NCI-H1930 (cell line): ENCODE results near the gene LYRM9.
A peak's percentile ranks its signal among the peaks of the same experiment; 100 is the strongest.
"Not testable (repeated sequence)": the region's sequence is repeated elsewhere in the genome, so short reads cannot be mapped to it uniquely, and the experiment has no call there.

ENCODE experiments used
- DNase-seq, 2 experiments: peaks; one replicate each; lab custom pipeline; 2025; lab: John Stamatoyannopoulos, UW

The LYRM9 gene

DNA sequence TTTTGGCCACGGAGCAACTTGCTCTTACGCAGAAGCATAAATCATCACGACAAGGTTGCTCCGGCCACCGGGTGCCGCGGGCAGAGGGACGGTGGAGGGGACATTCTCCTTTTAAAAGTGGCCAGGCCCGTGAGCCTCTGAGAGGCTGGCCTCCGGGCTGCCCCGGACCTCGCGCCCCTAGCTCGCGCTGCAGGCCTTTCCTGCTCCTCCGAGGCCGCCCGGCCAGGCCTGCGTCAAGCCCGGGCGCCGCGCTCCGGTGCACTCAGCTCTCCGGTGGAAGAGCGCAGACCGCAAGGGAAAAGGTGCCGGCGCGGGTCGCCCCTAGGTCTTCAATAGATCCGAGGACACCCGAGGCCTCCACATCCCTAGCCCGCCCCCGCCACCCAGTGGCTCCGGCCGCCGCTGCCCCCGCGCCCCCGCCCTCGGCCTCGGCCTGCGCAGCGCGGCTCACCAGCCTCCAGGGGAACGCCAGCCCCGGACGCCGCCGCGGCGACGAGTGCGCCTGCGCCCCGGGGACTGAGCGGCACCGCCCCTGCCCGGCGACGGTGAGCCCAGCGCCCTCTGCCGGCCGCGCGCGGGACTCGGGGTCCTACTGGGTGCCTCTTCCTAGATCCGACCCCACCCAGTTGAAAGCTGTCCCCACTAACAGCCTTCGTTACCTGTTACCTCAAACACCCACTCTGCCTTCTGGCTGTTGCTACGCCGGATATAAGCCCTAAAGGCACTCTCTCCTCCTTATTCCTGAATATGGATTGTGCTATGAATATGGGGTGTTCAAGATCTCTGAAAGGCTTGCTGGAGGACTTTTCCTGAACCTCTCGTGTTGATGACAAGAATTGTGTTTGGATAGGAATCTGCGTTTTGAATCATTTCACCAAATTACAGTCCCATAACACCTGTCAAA, at the start of gene LYRM9:
TSS of gene LYRM9 (minus strand) at position 500 of the 904 bp plus-strand sequence. CDS start 10,671 bp downstream, outside the sequence.
- DNase-seq: peak; percentile 83 to 95

DNA sequence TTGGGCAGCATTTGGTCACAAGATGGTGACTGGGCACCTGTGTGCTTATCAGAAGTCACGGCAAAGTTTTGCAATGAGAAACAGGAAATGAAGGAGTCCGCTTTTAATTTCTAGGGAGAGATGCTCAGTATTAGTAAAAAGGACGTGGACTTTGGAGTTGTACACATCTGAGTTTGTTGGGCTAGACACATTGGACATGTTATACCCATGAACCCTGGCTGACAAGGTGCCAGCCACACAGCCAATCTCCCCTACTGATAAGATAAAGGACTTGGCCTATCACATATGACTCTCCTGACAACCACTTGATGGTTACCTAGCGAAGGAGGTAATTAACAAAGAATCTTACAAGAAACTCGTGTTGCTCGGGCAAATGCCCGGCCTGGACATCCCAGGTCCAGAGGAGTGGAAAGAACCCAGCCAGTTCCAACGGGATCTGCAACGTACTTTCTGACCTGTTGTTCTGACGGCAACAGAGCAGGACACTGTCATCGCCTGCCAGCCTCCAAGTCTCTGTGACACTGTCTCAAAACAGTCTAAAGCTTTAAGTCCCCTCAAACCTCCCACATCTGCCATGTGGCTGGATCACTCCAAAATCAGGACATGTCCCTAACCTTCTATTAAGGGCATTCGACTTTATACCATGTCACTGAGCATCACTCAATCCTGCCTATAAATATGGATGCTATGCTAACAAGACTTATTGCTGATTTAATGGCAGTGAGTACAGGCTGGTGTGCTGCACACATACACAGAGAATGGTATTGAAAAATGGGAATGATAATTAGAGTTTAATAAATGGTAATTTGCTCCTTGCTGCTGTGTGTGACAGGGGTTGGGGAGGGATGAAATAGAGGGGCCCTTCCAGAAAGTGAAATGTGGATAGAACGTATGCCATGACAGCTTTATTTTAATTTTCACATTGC, 47.6 kb upstream of the LYRM9 start:
- no peak for DNase-seq

GRCh38 chr17:27939474-27940465, 46.6 kb upstream of the LYRM9 start:
- no peak for DNase-seq

DNA sequence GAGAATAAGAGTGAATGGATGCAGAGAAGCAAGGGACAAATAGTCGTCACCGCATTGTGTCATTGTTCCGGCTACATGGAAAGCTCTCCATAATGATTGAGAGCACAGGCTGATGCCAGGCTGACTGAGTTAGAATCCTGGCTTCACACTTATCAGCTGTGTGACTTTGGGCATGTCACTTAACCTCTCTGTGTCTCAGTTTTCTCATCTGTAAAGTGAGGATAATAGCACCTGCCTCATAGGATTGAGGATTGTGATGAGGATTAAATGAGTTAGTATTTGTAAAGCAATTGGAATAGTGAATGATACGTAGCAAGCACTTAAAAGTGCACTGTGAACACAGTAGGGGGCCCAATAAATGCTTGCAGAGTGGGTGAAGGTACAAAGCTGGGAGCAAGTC, 45.7 kb upstream of the LYRM9 start:
- DNase-seq: no peak

- no peak for DNase-seq
Measured at GRCh38 chr17:27938241-27938640, 45.1 kb upstream of the LYRM9 start.

DNA sequence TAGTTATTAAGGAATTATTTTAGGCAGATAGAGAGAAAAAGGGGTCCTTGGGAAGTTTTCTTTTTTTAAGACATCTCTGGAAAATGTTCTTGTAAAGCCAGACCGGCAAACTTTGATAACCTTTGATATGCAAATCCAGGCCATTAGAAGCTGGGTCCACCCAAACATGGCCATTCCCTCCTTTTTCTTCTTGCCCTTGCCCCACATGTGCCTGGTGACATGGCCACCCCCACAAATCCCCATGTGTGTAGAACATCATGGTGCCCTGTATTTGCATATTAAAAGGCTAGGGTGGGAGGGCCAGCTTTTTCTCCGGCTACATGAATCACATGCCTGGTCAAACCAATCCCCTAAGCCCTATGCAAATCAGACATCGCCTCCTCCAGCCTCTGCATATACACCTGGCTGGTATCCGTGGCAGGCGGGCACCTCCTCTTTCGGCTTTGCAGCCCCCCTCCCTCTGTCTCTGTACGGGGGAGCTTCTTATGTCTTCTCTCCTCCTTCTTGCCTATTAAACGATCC, 43.9 kb upstream of the LYRM9 start:
- no peak for DNase-seq

DNA sequence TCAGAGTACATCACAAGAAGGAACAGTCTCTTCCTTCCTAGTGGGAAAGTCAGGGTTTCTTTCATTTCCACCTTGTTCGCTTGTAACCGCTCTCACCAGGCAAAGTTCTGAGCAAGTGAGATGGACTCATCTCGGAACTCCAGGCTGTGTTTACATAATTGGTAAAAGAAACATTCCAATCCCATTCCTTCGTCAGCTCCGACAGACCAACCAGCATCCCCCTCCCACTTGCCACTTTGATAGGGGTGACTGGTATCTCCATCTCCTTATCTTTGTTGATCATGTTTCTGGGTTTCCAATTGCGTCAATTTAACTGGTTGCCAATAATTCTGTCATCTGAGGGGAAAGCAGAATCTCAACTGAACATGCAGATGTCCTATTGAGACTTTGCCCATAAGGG, 36.8 kb upstream of the LYRM9 start:
- no peak for DNase-seq

DNA sequence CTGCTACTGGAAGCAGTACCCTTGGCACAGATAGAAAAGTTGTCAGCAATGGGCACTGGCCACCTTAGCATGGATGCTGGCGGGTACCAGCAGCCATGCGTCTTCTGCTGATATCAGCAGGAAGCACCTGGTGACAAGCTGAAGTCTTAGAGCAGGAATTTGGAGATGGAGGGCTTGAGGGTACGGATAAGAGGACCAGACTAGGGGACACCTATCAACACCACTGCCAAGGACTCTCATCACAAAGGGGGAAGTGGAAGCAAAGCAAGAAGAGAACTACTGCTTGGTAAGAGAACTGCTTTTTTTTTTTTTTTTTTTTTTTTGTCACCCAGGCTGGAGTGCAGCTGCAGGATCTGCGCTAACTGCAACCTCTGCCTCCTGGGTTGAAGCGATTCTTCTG, 35.4 kb upstream of the LYRM9 start:
- no peak for DNase-seq

DNA sequence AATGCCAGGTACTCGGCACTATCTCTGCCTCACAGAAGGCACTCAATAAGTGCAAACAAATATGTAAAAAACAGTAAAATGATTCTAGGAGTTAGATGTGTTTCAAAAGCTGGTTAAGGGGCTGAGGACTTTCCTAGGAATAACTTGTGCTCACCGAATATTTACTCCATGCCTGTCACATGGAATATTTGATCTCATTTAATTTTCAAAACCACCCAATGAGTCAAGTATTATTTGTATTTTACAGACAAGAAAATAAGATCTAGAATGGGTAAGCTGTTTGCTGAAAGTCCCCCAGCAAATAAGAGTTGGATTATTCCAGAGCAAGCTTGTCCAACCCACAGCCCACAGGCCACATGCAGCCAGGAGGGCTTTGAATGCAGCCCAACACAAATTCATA, 34.6 kb upstream of the LYRM9 start:
- DNase-seq: no peak

GRCh38 chr17:27921599-27921998, 28.4 kb upstream of the LYRM9 start:
- DNase-seq: no peak

DNA sequence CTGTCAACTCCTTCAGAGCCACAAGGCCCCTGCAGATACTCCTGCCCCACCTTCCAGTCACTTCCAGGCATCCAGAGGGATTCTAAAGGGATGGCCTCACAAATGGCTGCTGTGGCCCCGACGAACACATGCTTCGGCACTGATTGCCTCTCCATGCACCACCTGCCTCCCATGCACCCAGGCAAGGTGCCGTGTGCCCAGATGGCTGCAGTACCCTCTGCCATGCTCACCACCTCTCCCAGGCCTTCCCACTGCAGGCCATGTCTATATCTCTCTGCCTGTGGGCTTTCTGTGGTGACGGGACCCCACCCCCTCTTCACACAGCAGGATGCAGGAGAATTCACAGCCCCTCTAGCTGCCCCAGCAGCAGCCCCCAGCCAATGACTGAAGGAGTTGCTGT, 27.9 kb upstream of the LYRM9 start:
- no peak for DNase-seq

DNA sequence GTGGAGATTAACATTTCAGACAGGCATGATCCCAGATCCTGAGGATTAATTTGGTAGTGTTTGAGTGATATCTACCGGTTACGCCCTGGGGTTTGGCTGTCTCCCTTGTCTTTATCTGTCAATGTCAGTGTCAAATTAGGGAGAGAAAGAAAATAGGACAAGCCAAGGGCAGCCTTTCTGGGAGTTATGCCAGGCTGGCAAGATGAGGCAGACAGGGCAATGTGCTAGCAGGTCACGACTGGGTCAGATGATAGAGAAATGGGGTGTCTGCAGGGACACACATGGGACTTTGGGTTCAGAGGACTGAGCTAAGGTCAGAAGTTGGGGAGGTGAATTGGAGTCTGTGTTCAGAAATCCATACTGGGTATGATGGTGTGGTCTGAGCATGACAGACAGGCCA, 27.4 kb upstream of the LYRM9 start:
- no peak for DNase-seq

- no peak for DNase-seq
Measured at GRCh38 chr17:27919079-27919478, 25.9 kb upstream of the LYRM9 start.

DNA sequence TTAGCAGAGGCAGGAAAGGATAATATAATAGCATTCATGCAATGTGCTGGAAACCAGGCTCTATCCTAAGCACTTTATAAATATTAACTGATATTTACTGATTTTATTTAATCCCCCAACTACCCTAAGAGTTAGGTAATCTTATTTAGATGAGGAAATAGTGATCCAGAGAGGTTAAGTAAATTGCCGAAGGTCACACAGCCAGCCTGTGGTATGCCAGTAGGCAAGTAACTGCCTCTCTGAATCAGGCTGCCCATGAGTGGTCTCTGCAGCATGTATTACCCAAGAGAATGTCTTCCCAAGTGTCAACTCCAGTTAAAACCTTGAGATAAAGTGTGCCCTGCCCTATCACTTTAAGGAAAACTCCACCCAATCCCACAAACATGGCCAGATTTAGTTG, 25.3 kb upstream of the LYRM9 start:
- DNase-seq: no peak

GRCh38 chr17:27917000-27917399, 23.8 kb upstream of the LYRM9 start:
- DNase-seq: no peak

- DNase-seq: no peak
Measured at GRCh38 chr17:27915709-27916108, 22.5 kb upstream of the LYRM9 start.

- DNase-seq: no peak
Measured at GRCh38 chr17:27914382-27914781, 21.2 kb upstream of the LYRM9 start.

DNA sequence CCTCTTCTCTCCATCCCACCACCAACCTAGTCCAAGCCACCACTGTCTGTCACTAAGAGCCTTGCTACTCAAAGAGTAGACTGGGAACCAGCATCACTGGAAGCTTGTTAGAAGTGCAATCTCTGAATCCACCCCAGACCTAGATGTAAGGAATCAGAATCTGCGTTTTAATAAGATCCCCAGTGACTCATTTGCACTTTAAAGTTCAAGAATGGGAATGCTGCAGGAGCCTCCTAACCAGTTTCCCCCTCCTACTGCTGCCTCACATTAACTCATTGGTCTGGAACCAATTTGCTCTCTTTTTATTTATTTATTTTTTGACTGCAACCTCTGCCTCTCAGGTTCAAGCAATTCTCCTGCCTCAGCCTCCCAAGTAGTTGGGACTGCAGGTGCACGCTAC, 19.8 kb upstream of the LYRM9 start:
- no peak for DNase-seq

DNA sequence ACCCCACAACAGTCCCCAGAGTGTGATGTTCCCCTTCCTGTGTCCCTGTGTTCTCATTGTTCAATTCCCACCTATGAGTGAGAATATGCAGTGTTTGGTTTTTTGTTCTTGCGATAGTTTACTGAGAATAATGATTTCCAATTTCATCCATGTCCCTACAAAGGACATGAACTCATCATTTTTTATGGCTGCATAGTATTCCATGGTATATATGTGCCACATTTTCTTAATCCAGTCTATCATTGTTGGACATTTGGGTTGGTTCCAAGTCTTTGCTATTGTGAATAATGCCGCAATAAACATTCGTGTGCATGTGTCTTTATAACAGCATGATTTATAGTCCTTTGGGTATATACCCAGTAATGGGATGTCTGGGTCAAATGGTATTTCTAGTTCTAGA, 19.1 kb upstream of the LYRM9 start:
- not testable (repeated sequence) for DNase-seq

DNA sequence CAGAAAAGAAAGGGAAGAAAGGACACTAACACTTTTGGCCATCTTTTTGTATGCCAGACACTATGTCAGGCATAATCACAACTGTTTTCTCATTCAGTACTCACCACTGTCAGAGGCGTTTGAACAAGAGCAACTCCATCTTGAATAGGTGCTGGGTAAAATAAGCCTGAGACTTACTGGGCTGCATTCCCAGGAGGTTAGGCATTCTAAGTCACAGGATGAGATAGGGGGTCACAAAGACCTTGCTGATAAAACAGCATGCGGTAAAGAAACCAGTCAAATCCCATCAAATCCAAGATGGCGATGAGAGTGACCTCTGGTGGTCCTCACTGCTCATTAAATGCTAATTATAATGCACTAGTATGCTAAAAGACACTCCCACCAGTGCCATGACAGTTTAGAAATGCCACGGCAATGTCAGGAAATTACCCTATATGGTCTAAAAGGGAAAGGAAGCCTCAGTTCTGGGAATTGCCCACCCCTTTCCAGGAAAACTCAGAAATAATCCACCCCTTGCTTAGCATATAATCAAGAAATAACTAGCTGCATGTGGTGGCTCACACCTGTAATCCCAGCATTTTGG, 14.9 kb upstream of the LYRM9 start:
- DNase-seq: no peak

- no peak for DNase-seq
Measured at GRCh38 chr17:27906623-27907022, 13.5 kb upstream of the LYRM9 start.
